Spleen (tissue), 11 donors: ENCODE results near the gene GKN2. TPM values are rescaled to one million over a fixed set of nuclear protein-coding genes. Genes with fewer than 3 reads are reported as not detected.

ENCODE experiments used
- DNase-seq: peaks from one replicate; pipeline ENCODE4 v3.0.0-alpha.2; 2020
- H3K27ac ChIP-seq, 8 donors: fragments of 200-600 bp; sonication (generic) in 7 of 8; 1 replicate in 4 of 8; 2 replicates in 4 of 8; pipeline versions ENCODE4 v1.5.0 to v1.8.0; 2016 to 2021; ENCODE audit warnings: inconsistent platforms in 4 of 8, mild to moderate bottlenecking in 4 of 8, moderate library complexity in 1 of 8
- H3K27me3 ChIP-seq, 7 donors: fragments of 200-600 bp; sonication (generic) in 6 of 7; replicated peaks in 1 of 7; 1 replicate in 4 of 7; 2 replicates in 3 of 7; pipeline versions ENCODE4 v1.5.0 to v1.8.0; 2016 to 2021; ENCODE audit warnings: inconsistent platforms in 3 of 7, mild to moderate bottlenecking in 1 of 7
- H3K36me3 ChIP-seq, 6 donors: fragments of 200-600 bp; sonication (generic) in 5 of 6; 1 replicate in 4 of 6; 2 replicates in 2 of 6; pipeline versions ENCODE4 v1.5.0 to v1.8.0; 2016 to 2021; ENCODE audit warnings: inconsistent platforms in 2 of 6
- H3K4me1 ChIP-seq, 6 donors: fragments of 200-600 bp; sonication (generic) in 5 of 6; 1 replicate in 3 of 6; 2 replicates in 3 of 6; pipeline versions ENCODE4 v1.5.0 to v1.8.0; 2016 to 2021; ENCODE audit warnings: inconsistent platforms in 3 of 6
- H3K4me3 ChIP-seq, 8 donors: fragments of 200-600 bp; sonication (generic) in 7 of 8; 1 replicate in 4 of 8; 2 replicates in 4 of 8; pipeline versions ENCODE4 v1.5.0 to v1.8.0; 2016 to 2021; ENCODE audit warnings: inconsistent platforms in 4 of 8, mild to moderate bottlenecking in 4 of 8, moderate library complexity in 2 of 8
- H3K9me3 ChIP-seq, 8 donors: fragments of 200-600 bp; sonication (generic) in 7 of 8; 1 replicate in 4 of 8; 2 replicates in 4 of 8; pipeline versions ENCODE4 v1.5.0 to v1.8.0; 2016 to 2021; ENCODE audit warnings: inconsistent platforms in 4 of 8
- POLR2A ChIP-seq, 3 donors: fragments of 450-650 bp; IDR thresholded peaks; one replicate each; pipeline ENCODE4 v1.5.1; 2017; ENCODE audit warnings: antibody characterized with exemption in 3 of 3, mild to moderate bottlenecking in 1 of 3
- POLR2AphosphoS5 ChIP-seq, 3 donors: sonication (generic); formaldehyde crosslinking; IDR thresholded peaks; one replicate each; pipeline ENCODE4 v1.5.1; 2017; ENCODE audit warnings: antibody characterized with exemption in 3 of 3
- WGBS, 5 donors: extraction: QIAGEN DNeasy Blood & Tissue Kit in 3 of 5; methylation state at CpG; one replicate each; pipeline versions ENCODE4 v1.1.5 to v1.1.7; 2013 to 2018; 5-methylcytosine and 5-hydroxymethylcytosine counted together
- intact Hi-C: fragments of 100-400 bp; cut with DNase I; formaldehyde crosslinking; loops from one replicate; pipeline ENCODE4 v1.15.0; 2023; ENCODE audit warnings: low total_unique reads
- polyA plus RNA-seq, 3 donors: library from polyadenylated mRNA; stranded (reverse); fragments of 200-250 nt; gene quantifications; one replicate each; pipeline ENCODE4 v1.2.1, GENCODE V29; 2013
- total RNA-seq, 7 donors: library from RNA; depleted of rRNA in 3 of 7; stranded (reverse); fragments of >200 nt in 3 of 7; fragmentation: NEBNext Ultra II Directional in 4 of 7; extraction: Animal tissue kit (Norgen Biotek cat#: 25700) in 4 of 7; gene quantifications; one replicate each; pipeline versions ENCODE4 v1.1.0 to v1.2.1, GENCODE V29; 2016 to 2021
- TF ChIP-seq, protein P1 (sequence below), 11 experiments: fragments of 200-600 bp in 7 of 11; fragments of 450-650 bp in 4 of 11; sonication (generic) in 4 of 11; IDR thresholded peaks in 8 of 11; conservative IDR thresholded peaks in 3 of 11; 1 replicate in 7 of 11; 2 replicates in 4 of 11; pipeline versions ENCODE4 v1.4.0 to v1.8.0; 2016 to 2021; ENCODE audit warnings: antibody characterized with exemption in 11 of 11, inconsistent platforms in 4 of 11, mild to moderate bottlenecking in 1 of 11
- donor health status: healthy with polysubstance abuse.
- donor health status: DM: no; HTN: no; CAD: no; lungs with moderate emphysema.
- donor health status: DM: no; HTN: no; CAD: no.
- donor health status: Bipolar disorder and iron deficiency.
- donor health status: healthy.
- donor health status: DM: no; HTN: no; CAD: no.
- donor health status: DM: yes; HTN: yes; CAD: no.

GKN2 gene
- total and polyA plus RNA-seq, 10 donors = 0.12 to 0.26 TPM; not detected in 8

DNA sequence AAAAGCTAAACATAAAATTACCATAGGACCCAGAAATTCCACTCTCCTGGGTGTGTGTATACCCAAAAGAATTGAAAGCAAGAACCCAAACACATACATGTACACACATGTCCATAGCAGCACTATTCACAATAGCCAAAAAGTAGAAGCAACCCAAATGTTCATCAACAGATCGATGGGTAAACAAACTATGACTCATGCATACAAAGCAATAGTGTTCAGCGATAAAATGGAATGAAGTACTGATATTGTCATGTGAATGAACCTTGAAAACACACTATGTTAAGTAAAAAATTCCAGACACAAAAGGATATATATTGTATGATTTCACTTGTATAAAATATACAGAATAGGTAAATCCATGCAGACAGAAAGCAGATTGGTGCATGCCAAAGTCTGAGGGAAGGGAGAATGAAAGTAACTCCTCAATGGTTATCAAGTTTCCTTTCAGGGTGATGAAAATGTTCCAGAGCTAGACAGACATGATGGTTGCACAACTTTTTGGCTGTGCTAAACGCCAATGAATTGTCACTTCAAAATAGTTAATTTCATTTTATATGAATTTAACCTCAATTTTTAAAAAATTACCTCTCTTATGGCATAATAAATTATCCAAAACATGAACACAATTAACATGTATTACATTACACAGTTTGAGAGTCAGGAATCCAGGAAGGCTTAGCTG, 35.5 kb downstream of the GKN2 start:
- intact Hi-C loops = loop anchor here (10.0 kb wide), 1 partner anchor 452 kb away; the partner anchor contains the start of genes APLF and FBXO48
- no peaks in the 10 kb centered on the region for H3K36me3 ChIP-seq
- no peaks in the 10 kb centered on the region for H3K9me3 ChIP-seq
- peaks cover 0 to 11% (median 7%) of the 10 kb centered on the region in 6 donors for H3K4me1 ChIP-seq
- H3K27ac ChIP-seq = no peak overlapping the region
- no peak for DNase-seq
- 76 to 93% (median 79%) methylated on average over 3 of the region's 3 CpGs for WGBS, 5 donors
- H3K4me3 ChIP-seq = no peak overlapping the region
- no peak for TF ChIP-seq POLR2A (IDR thresholded peaks at IDR 0.05)
- no peak for TF ChIP-seq POLR2AphosphoS5 (IDR thresholded peaks at IDR 0.05)
- TF ChIP-seq, protein P1, sequence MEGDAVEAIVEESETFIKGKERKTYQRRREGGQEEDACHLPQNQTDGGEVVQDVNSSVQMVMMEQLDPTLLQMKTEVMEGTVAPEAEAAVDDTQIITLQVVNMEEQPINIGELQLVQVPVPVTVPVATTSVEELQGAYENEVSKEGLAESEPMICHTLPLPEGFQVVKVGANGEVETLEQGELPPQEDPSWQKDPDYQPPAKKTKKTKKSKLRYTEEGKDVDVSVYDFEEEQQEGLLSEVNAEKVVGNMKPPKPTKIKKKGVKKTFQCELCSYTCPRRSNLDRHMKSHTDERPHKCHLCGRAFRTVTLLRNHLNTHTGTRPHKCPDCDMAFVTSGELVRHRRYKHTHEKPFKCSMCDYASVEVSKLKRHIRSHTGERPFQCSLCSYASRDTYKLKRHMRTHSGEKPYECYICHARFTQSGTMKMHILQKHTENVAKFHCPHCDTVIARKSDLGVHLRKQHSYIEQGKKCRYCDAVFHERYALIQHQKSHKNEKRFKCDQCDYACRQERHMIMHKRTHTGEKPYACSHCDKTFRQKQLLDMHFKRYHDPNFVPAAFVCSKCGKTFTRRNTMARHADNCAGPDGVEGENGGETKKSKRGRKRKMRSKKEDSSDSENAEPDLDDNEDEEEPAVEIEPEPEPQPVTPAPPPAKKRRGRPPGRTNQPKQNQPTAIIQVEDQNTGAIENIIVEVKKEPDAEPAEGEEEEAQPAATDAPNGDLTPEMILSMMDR (IDR thresholded peaks at IDR 0.05 in 8 of 11, conservative IDR thresholded peaks at IDR 0.05 in 3 of 11) = no peak
- H3K27me3 ChIP-seq = no peaks in the 10 kb centered on the region

DNA sequence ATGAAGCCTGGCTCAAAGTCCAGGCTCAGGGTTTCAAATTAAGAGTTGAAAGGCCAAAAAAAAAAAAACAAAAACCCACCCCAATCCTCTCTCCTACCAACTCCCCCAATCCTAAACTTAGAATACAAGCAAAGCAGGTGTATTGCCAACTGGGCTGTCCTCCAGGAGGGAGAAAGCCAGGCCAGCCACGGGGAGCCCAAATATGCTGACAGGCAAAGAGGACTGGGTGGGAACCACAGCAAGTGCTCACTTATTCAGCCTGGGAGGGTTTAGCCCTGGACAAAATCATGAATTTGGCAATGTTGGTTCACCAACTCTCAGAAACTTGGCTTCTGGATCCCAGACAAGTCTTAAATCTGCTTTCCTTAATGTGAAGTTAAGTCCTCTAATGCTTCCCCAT, 36.5 kb downstream of the GKN2 start:
- peaks cover 0 to 17% (median 9%) of the 10 kb centered on the region in 6 donors for H3K4me1 ChIP-seq
- H3K9me3 ChIP-seq = no peaks in the 10 kb centered on the region
- intact Hi-C loops = loop anchor here (10.0 kb wide), 1 partner anchor 451 kb away; the partner anchor contains the start of genes APLF and FBXO48
- H3K27ac ChIP-seq = no peak overlapping the region
- H3K4me3 ChIP-seq = no peak overlapping the region
- DNase-seq = no peak
- WGBS, 5 donors = 71 to 100% (median 80%) methylated on average over 1 of the region's 1 CpG
- H3K36me3 ChIP-seq = no peaks in the 10 kb centered on the region
- no peaks in the 10 kb centered on the region for H3K27me3 ChIP-seq
- TF ChIP-seq POLR2AphosphoS5 (IDR thresholded peaks at IDR 0.05) (no peak), POLR2A (IDR thresholded peaks at IDR 0.05) (no peak)
- TF ChIP-seq, protein P1 (IDR thresholded peaks at IDR 0.05 in 8 of 11, conservative IDR thresholded peaks at IDR 0.05 in 3 of 11) = no peak

GRCh38 chr2:68915393-68915792, 37.3 kb downstream of the GKN2 start:
- TF ChIP-seq POLR2A (IDR thresholded peaks at IDR 0.05) = no peak
- TF ChIP-seq POLR2AphosphoS5 (IDR thresholded peaks at IDR 0.05) = no peak
- TF ChIP-seq, protein P1 (IDR thresholded peaks at IDR 0.05 in 8 of 11, conservative IDR thresholded peaks at IDR 0.05 in 3 of 11) = no peak
- Histone ChIP-seq H3K27ac (no peak overlapping the region), H3K36me3 (no peaks in the 10 kb centered on the region), H3K4me3 (no peak overlapping the region), H3K4me1 (peaks cover 0 to 17% (median 9%) of the 10 kb centered on the region in 6 donors), H3K9me3 (no peaks in the 10 kb centered on the region), H3K27me3 (no peaks in the 10 kb centered on the region)
- intact Hi-C loops = loop anchor here (10.0 kb wide), 1 partner anchor 451 kb away; the partner anchor contains the start of genes APLF and FBXO48
- DNase-seq = no peak
- WGBS, 5 donors = 59 to 87% (median 77%) methylated on average over 4 of the region's 4 CpGs

- Histone ChIP-seq H3K4me1 (peaks cover 8 to 38% (median 24%) of the 10 kb centered on the region in 6 donors), H3K27ac (no peak overlapping the region), H3K36me3 (no peaks in the 10 kb centered on the region), H3K9me3 (no peaks in the 10 kb centered on the region), H3K27me3 (no peaks in the 10 kb centered on the region), H3K4me3 (no peak overlapping the region)
- intact Hi-C loops = loop anchor here (10.0 kb wide), 1 partner anchor 449 kb away; the partner anchor contains the start of genes APLF and FBXO48
- 87 to 95% (median 93%) methylated on average over 3 of the region's 3 CpGs for WGBS, 5 donors
- TF ChIP-seq POLR2A (IDR thresholded peaks at IDR 0.05) = no peak
- TF ChIP-seq POLR2AphosphoS5 (IDR thresholded peaks at IDR 0.05) = no peak
- TF ChIP-seq, protein P1 (IDR thresholded peaks at IDR 0.05 in 8 of 11, conservative IDR thresholded peaks at IDR 0.05 in 3 of 11) = no peak
- no peak for DNase-seq
Measured at GRCh38 chr2:68913359-68913758, 39.3 kb downstream of the GKN2 start.
